Peyer's patch (tissue), 4 donors: ENCODE results near the gene SEC24A. TPM values are rescaled to one million over a fixed set of nuclear protein-coding genes. Genes with fewer than 3 reads are reported as not detected.
A peak's percentile ranks its signal among the peaks of the same experiment; 100 is the strongest.
"Not testable (repeated sequence)": the region's sequence is repeated elsewhere in the genome, so short reads cannot be mapped to it uniquely, and the experiment has no call there.

Experiments
- DNase-seq, 3 donors: peaks; one replicate each; pipeline ENCODE4 v3.0.0-alpha.2; 2017 to 2019
- H3K27ac ChIP-seq, 4 donors: fragments of 200-600 bp; sonication (generic); one replicate each; pipeline ENCODE4 v1.5.1; 2016 to 2019
- H3K27me3 ChIP-seq, 2 donors: fragments of 200-600 bp; sonication (generic); one replicate each; pipeline ENCODE4 v1.5.1; 2019
- H3K36me3 ChIP-seq, 3 donors: fragments of 200-600 bp; sonication (generic); one replicate each; pipeline ENCODE4 v1.5.1; 2016 to 2019
- H3K4me1 ChIP-seq, 4 donors: fragments of 200-600 bp; sonication (generic); one replicate each; pipeline ENCODE4 v1.5.1; 2016 to 2019
- H3K4me3 ChIP-seq, 4 donors: fragments of 200-600 bp; sonication (generic); 1 replicate in 3 of 4; 2 replicates in 1 of 4; pipeline ENCODE4 v1.5.1; 2016 to 2019; ENCODE audit warnings: mild to moderate bottlenecking in 1 of 4
- H3K9me3 ChIP-seq, 4 donors: fragments of 200-600 bp; sonication (generic); one replicate each; pipeline ENCODE4 v1.5.1; 2016 to 2019; ENCODE audit warnings: mild to moderate bottlenecking in 1 of 4
- POLR2A ChIP-seq, 2 donors: fragments of 450-650 bp; IDR thresholded peaks; one replicate each; pipeline ENCODE4 v1.5.1; 2017; ENCODE audit warnings: antibody characterized with exemption in 2 of 2, mild to moderate bottlenecking in 2 of 2, moderate library complexity in 2 of 2
- total RNA-seq, 4 donors: library from RNA; depleted of rRNA; stranded (reverse); fragments of >200 nt; gene quantifications; one replicate each; pipeline ENCODE4 v1.1.0, GENCODE V29; 2016
- TF ChIP-seq, protein P1 (sequence below), 6 experiments: fragments of 450-650 bp in 4 of 6; fragments of 200-600 bp in 2 of 6; sonication (generic) in 1 of 6; IDR thresholded peaks; one replicate each; pipeline ENCODE4 v1.5.1; 2017 to 2019; ENCODE audit warnings: antibody characterized with exemption in 6 of 6, mild to moderate bottlenecking in 3 of 6, moderate library complexity in 1 of 6

Gene SEC24A
- total RNA-seq, 4 donors from 2014 or later: 17.3 to 54.8 (median 40.4) TPM

DNA sequence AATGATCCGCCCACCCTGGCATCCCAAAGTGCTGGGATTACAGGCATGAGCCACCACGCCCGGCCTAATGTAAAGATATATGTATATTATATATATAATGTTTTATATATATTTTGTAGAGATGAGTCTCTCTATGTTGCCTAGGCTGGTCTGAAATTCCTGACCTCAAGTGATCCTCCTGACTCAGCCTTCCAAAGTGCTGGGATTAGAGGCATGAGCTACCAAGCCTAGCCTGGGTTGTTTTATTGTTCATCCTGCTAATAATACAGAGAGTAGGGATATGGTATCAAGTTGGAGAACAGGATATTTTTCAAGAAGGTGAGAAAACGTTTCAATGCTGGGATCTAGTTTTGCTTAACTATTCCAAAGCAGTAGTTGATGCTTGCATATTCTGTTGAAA, 2.9 kb downstream of the SEC24A start:
- H3K27me3 ChIP-seq: no peaks in the 10 kb centered on the region
- peak in 1 of 3 donors; percentile 22 for DNase-seq
- H3K4me1 ChIP-seq: peaks cover 0 to 35% (median 2%) of the 10 kb centered on the region in 4 donors
- peaks cover 0 to 4% (median 0%) of the 10 kb centered on the region in 3 donors for H3K36me3 ChIP-seq
- no peak for TF ChIP-seq POLR2A (IDR thresholded peaks at IDR 0.05)
- TF ChIP-seq, protein P1, sequence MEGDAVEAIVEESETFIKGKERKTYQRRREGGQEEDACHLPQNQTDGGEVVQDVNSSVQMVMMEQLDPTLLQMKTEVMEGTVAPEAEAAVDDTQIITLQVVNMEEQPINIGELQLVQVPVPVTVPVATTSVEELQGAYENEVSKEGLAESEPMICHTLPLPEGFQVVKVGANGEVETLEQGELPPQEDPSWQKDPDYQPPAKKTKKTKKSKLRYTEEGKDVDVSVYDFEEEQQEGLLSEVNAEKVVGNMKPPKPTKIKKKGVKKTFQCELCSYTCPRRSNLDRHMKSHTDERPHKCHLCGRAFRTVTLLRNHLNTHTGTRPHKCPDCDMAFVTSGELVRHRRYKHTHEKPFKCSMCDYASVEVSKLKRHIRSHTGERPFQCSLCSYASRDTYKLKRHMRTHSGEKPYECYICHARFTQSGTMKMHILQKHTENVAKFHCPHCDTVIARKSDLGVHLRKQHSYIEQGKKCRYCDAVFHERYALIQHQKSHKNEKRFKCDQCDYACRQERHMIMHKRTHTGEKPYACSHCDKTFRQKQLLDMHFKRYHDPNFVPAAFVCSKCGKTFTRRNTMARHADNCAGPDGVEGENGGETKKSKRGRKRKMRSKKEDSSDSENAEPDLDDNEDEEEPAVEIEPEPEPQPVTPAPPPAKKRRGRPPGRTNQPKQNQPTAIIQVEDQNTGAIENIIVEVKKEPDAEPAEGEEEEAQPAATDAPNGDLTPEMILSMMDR (IDR thresholded peaks at IDR 0.05): no peak
- no peak overlapping the region for H3K4me3 ChIP-seq
- H3K27ac ChIP-seq: no peak overlapping the region
- no peaks in the 10 kb centered on the region for H3K9me3 ChIP-seq

- Histone ChIP-seq H3K9me3 (no peaks in the 10 kb centered on the region), H3K4me3 (no peak overlapping the region), H3K36me3 (peaks cover 0 to 16% (median 0%) of the 10 kb centered on the region in 3 donors), H3K4me1 (peaks cover 0 to 6% (median 0%) of the 10 kb centered on the region in 4 donors), H3K27ac (no peak overlapping the region), H3K27me3 (no peaks in the 10 kb centered on the region)
- TF ChIP-seq, protein P1 (IDR thresholded peaks at IDR 0.05): no peak
- no peak for TF ChIP-seq POLR2A (IDR thresholded peaks at IDR 0.05)
- peak in 1 of 3 donors; percentile 47 for DNase-seq
Measured at GRCh38 chr5:134656690-134657089, 8.1 kb downstream of the SEC24A start.

- H3K27ac ChIP-seq: no peak overlapping the region
- no peaks in the 10 kb centered on the region for H3K27me3 ChIP-seq
- peaks cover 0 to 34% (median 0%) of the 10 kb centered on the region in 3 donors for H3K36me3 ChIP-seq
- H3K4me3 ChIP-seq: no peak overlapping the region
- no peak for DNase-seq
- H3K4me1 ChIP-seq: peaks cover 0 to 6% (median 0%) of the 10 kb centered on the region in 4 donors
- no peaks in the 10 kb centered on the region for H3K9me3 ChIP-seq
- TF ChIP-seq POLR2A (IDR thresholded peaks at IDR 0.05): no peak
- TF ChIP-seq, protein P1 (IDR thresholded peaks at IDR 0.05): no peak
Measured at GRCh38 chr5:134659456-134659855, 10.9 kb downstream of the SEC24A start.

GRCh38 chr5:134659922-134660321, 11.3 kb downstream of the SEC24A start:
- H3K36me3 ChIP-seq: peaks cover 0 to 34% (median 0%) of the 10 kb centered on the region in 3 donors
- H3K27ac ChIP-seq: no peak overlapping the region
- H3K4me1 ChIP-seq: peaks cover 0 to 4% (median 0%) of the 10 kb centered on the region in 4 donors
- DNase-seq: no peak
- no peaks in the 10 kb centered on the region for H3K27me3 ChIP-seq
- TF ChIP-seq POLR2A (IDR thresholded peaks at IDR 0.05): no peak
- TF ChIP-seq, protein P1 (IDR thresholded peaks at IDR 0.05): no peak
- no peak overlapping the region for H3K4me3 ChIP-seq
- H3K9me3 ChIP-seq: no peaks in the 10 kb centered on the region

- Histone ChIP-seq H3K27me3 (no peaks in the 10 kb centered on the region), H3K27ac (no peak overlapping the region), H3K4me3 (no peak overlapping the region), H3K9me3 (no peaks in the 10 kb centered on the region), H3K36me3 (peaks cover 0 to 59% (median 0%) of the 10 kb centered on the region in 3 donors), H3K4me1 (no peaks in the 10 kb centered on the region)
- TF ChIP-seq, protein P1 (IDR thresholded peaks at IDR 0.05): no peak
- TF ChIP-seq POLR2A (IDR thresholded peaks at IDR 0.05): no peak
- DNase-seq: no peak
Measured at GRCh38 chr5:134662971-134663370, 14.4 kb downstream of the SEC24A start.

DNA sequence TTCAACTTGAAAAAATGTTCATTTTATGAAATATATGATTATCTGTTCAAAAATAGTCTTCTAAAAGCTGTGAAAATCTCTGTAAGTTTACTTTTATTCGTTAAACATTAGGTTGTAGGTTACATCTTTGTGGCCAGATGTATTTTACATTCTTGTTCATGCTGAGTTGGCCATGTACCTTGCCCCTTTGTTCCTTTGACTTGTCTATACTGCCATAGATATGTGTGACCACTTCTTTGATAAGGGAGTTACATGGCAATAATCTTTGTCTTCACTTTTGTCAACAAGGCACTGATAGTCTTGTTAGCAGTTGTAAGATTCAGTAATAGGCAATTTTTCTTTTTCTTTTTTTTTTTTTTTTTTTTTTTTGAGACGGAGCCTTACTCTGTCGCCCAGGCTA, 15.9 kb downstream of the SEC24A start:
- Histone ChIP-seq H3K4me3 (no peak overlapping the region), H3K27me3 (no peaks in the 10 kb centered on the region), H3K4me1 (no peaks in the 10 kb centered on the region), H3K9me3 (no peaks in the 10 kb centered on the region), H3K36me3 (peaks cover 0 to 74% (median 0%) of the 10 kb centered on the region in 3 donors), H3K27ac (peak overlapping the region in 3 of 4 donors; percentile 29 to 68 (median 56))
- DNase-seq: peak in 1 of 3 donors; percentile 73
- no peak for TF ChIP-seq POLR2A (IDR thresholded peaks at IDR 0.05)
- TF ChIP-seq, protein P1 (IDR thresholded peaks at IDR 0.05): no peak

GRCh38 chr5:134673546-134673945, 25.0 kb downstream of the SEC24A start:
- H3K4me3 ChIP-seq, H3K4me1 ChIP-seq, DNase-seq, H3K9me3 ChIP-seq, H3K27me3 ChIP-seq, H3K27ac ChIP-seq: not testable (repeated sequence)
- H3K36me3 ChIP-seq: peaks cover 0 to 94% (median 0%) of the 10 kb centered on the region in 3 donors

DNA sequence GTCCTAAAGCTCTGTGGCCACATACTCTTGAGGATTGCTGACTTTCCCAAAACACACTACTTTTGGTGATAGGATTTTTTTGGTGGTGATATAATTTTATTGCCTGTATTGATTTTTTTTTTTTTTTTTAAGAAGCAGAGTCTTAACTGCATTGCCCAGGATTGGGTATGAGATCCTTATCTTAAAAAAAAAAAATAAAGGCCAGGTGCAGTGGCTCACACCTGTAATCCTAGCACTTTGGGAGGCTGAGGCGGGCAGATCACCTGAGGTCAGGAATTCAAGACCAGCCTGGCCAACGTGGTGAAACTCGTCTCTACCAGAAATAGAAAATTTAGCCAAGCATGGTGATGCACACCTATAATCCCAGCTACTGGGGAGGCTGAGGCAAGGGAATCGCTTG, 28.8 kb downstream of the SEC24A start:
- not testable (repeated sequence) for H3K27ac ChIP-seq, H3K27me3 ChIP-seq, H3K4me1 ChIP-seq, H3K4me3 ChIP-seq, DNase-seq, H3K9me3 ChIP-seq
- H3K36me3 ChIP-seq: peaks cover 0 to 96% (median 0%) of the 10 kb centered on the region in 3 donors
